ENCODE results near the gene LMCD1.

- no peak for TF ChIP-seq RFX5 (IDR thresholded peaks at IDR 0.05; ENCODE audit: low read depth, low read length)
- TF ChIP-seq, protein P1, sequence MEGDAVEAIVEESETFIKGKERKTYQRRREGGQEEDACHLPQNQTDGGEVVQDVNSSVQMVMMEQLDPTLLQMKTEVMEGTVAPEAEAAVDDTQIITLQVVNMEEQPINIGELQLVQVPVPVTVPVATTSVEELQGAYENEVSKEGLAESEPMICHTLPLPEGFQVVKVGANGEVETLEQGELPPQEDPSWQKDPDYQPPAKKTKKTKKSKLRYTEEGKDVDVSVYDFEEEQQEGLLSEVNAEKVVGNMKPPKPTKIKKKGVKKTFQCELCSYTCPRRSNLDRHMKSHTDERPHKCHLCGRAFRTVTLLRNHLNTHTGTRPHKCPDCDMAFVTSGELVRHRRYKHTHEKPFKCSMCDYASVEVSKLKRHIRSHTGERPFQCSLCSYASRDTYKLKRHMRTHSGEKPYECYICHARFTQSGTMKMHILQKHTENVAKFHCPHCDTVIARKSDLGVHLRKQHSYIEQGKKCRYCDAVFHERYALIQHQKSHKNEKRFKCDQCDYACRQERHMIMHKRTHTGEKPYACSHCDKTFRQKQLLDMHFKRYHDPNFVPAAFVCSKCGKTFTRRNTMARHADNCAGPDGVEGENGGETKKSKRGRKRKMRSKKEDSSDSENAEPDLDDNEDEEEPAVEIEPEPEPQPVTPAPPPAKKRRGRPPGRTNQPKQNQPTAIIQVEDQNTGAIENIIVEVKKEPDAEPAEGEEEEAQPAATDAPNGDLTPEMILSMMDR (conservative IDR thresholded peaks at IDR 0.05; ENCODE audit: low read depth, low read length): no peak
- no peak for TF ChIP-seq CEBPB (IDR thresholded peaks at IDR 0.05; ENCODE audit: low read depth, low read length)
Observed at GRCh38 chr3:8555725-8556472, 54.3 kb downstream of the LMCD1 start.

Measured in IMR-90 (cell line).